HepG2 (cell line): ENCODE data around the gene KCNJ6.

ENCODE experiments used
- CBX5 ChIP-seq: sonication (generic); formaldehyde crosslinking; IDR thresholded peaks from 2 replicates; pipeline ENCODE4 v1.4.0; 2020; ENCODE audit warnings: missing genetic modification reagents, borderline replicate concordance
- CHCHD3 ChIP-seq: sonication (generic); formaldehyde crosslinking; IDR thresholded peaks from 2 replicates; pipeline ENCODE4 v1.8.0; 2022; ENCODE audit warnings: mild to moderate bottlenecking, missing genetic modification reagents, moderate library complexity
- CTCF ChIP-seq: sonication (generic); formaldehyde crosslinking; IDR thresholded peaks from 2 replicates; pipeline ENCODE4 v1.5.0; 2020; ENCODE audit warnings: mild to moderate bottlenecking, missing genetic modification reagents, moderate library complexity
- MATR3 ChIP-seq: sonication (generic); formaldehyde crosslinking; IDR thresholded peaks from 2 replicates; pipeline ENCODE4 v1.4.0; 2020; ENCODE audit warnings: missing genetic modification reagents
- POLR2A ChIP-seq, 2 experiments: IDR thresholded peaks; 2 replicates each; pipeline ENCODE4 v1.6.1; 2011; ENCODE audit warnings: low read depth in 2 of 2, low read length in 2 of 2, mild to moderate bottlenecking in 1 of 2, moderate library complexity in 1 of 2; ENCODE audit not compliant: insufficient read depth in 1 of 2
- RAD21 ChIP-seq: fragments of 450-650 bp; formaldehyde crosslinking; IDR thresholded peaks from 2 replicates; pipeline ENCODE4 v1.5.0; 2020; ENCODE audit warnings: mild to moderate bottlenecking
- RFX1 ChIP-seq: fragments of 450-650 bp; IDR thresholded peaks from 2 replicates; pipeline ENCODE4 v1.6.1; 2017
- SALL2 ChIP-seq: sonication (generic); formaldehyde crosslinking; IDR thresholded peaks from 2 replicates; pipeline ENCODE4 v1.8.1; 2023; ENCODE audit warnings: mild to moderate bottlenecking, missing genetic modification reagents, inconsistent platforms
- ZBTB8A ChIP-seq: sonication (generic); formaldehyde crosslinking; IDR thresholded peaks from 2 replicates; pipeline ENCODE4 v1.4.0; 2020; ENCODE audit warnings: mild to moderate bottlenecking, low read depth, missing genetic modification reagents, borderline replicate concordance
- ZFP91 ChIP-seq: sonication (generic); formaldehyde crosslinking; IDR thresholded peaks from 2 replicates; pipeline ENCODE4 v1.9.0; 2022; ENCODE audit warnings: missing genetic modification reagents, mild to moderate bottlenecking, borderline replicate concordance
- ZNF274 ChIP-seq: sonication (generic); formaldehyde crosslinking; IDR thresholded peaks from 2 replicates; pipeline ENCODE4 v1.5.1; 2020; ENCODE audit warnings: mild to moderate bottlenecking, missing genetic modification reagents
- ZNF318 ChIP-seq: sonication (generic); formaldehyde crosslinking; IDR thresholded peaks from 2 replicates; pipeline ENCODE4 v1.4.0; 2020; ENCODE audit warnings: mild to moderate bottlenecking, missing genetic modification reagents
- ZSCAN12 ChIP-seq: sonication (generic); formaldehyde crosslinking; IDR thresholded peaks from 2 replicates; pipeline ENCODE4 v1.9.0; 2021; ENCODE audit warnings: mild to moderate bottlenecking, missing genetic modification reagents

GRCh38 chr21:37827913-37828312, 88.3 kb downstream of the KCNJ6 start:
- TF ChIP-seq CTCF (no peak), CHCHD3 (CRISPR knock-in tag) (no peak), SALL2 (CRISPR knock-in tag) (no peak), RFX1 (no peak), ZNF274 (CRISPR knock-in tag) (no peak), ZNF318 (CRISPR knock-in tag) (no peak), ZSCAN12 (CRISPR knock-in tag) (no peak), CBX5 (CRISPR knock-in tag) (no peak), MATR3 (CRISPR knock-in tag) (no peak), POLR2A (IDR thresholded peaks at IDR 0.05; ENCODE audit: insufficient read depth in 1 of 2, low read depth in 2 of 2, low read length in 2 of 2) (no peak), ZFP91 (CRISPR knock-in tag) (no peak), ZBTB8A (CRISPR knock-in tag) (no peak), RAD21 (CRISPR knock-in tag) (no peak)
